HUES6 (cell line): ENCODE results near the gene MSRB1.
"Not testable (repeated sequence)": the region's sequence is repeated elsewhere in the genome, so short reads cannot be mapped to it uniquely, and the experiment has no call there.

ENCODE experiments used
- H3K27ac ChIP-seq: 2 replicates; pipeline ENCODE4 v1.7.0; 2013; ENCODE audit warnings: low read depth, mild to moderate bottlenecking, low read length, inconsistent platforms
- H3K27me3 ChIP-seq: 2 replicates; pipeline ENCODE4 v1.6.1; 2013; ENCODE audit warnings: low read length; ENCODE audit not compliant: control insufficient read depth, insufficient read depth
- H3K36me3 ChIP-seq: 2 replicates; pipeline ENCODE4 v1.6.1; 2013; ENCODE audit warnings: low read length; ENCODE audit not compliant: control insufficient read depth, insufficient read depth
- H3K4me1 ChIP-seq: 2 replicates; pipeline ENCODE4 v1.6.1; 2013; ENCODE audit warnings: low read length; ENCODE audit not compliant: control insufficient read depth, insufficient read depth
- H3K4me3 ChIP-seq: 2 replicates; pipeline ENCODE4 v1.5.1; 2013; ENCODE audit warnings: low read depth, low read length
- H3K9ac ChIP-seq: one replicate; pipeline ENCODE4 v1.6.1; 2013; ENCODE audit warnings: mild to moderate bottlenecking, low read length
- H3K9me3 ChIP-seq: 2 replicates; pipeline ENCODE4 v1.6.1; 2013; ENCODE audit warnings: low read depth, low read length; ENCODE audit not compliant: control insufficient read depth, insufficient read depth

The MSRB1 gene

GRCh38 chr16:1902547-1903219, 40.3 kb downstream of the MSRB1 start:
- Histone ChIP-seq H3K27me3 (peaks cover 3% of the 10 kb centered on the region; the same call in 1 of the 2 replicates), H3K27ac (no peak overlapping the region), H3K9ac (no peak overlapping the region), H3K36me3 (no peaks in the 10 kb centered on the region), H3K4me3 (no peak overlapping the region), H3K4me1 (peaks cover 13% of the 10 kb centered on the region; the same call in 1 of the 2 replicates), H3K9me3 (no peaks in the 10 kb centered on the region)

GRCh38 chr16:1900452-1900774, 42.6 kb downstream of the MSRB1 start:
- no peaks in the 10 kb centered on the region for H3K36me3 ChIP-seq
- no peaks in the 10 kb centered on the region for H3K9me3 ChIP-seq
- no peaks in the 10 kb centered on the region; the same call in 1 of the 2 replicates for H3K4me1 ChIP-seq
- H3K27ac ChIP-seq, result no peak overlapping the region
- no peak overlapping the region for H3K4me3 ChIP-seq
- no peak overlapping the region for H3K9ac ChIP-seq
- no peaks in the 10 kb centered on the region; the same call in 1 of the 2 replicates for H3K27me3 ChIP-seq

- Histone ChIP-seq H3K9ac (no peak overlapping the region), H3K9me3 (no peaks in the 10 kb centered on the region), H3K4me3 (no peak overlapping the region), H3K4me1 (no peaks in the 10 kb centered on the region; the same call in 1 of the 2 replicates), H3K27ac (no peak overlapping the region), H3K36me3 (no peaks in the 10 kb centered on the region), H3K27me3 (no peaks in the 10 kb centered on the region; the same call in 1 of the 2 replicates)
Observed at GRCh38 chr16:1899641-1900451, 43.2 kb downstream of the MSRB1 start.

GRCh38 chr16:1897692-1898091, 45.3 kb downstream of the MSRB1 start:
- not testable (repeated sequence) for H3K27me3 ChIP-seq, H3K4me3 ChIP-seq, H3K36me3 ChIP-seq, H3K4me1 ChIP-seq, H3K27ac ChIP-seq, H3K9ac ChIP-seq, H3K9me3 ChIP-seq

- Histone ChIP-seq H3K9ac (no peak overlapping the region), H3K9me3 (no peaks in the 10 kb centered on the region), H3K36me3 (no peaks in the 10 kb centered on the region), H3K27me3 (no peaks in the 10 kb centered on the region; the same call in 1 of the 2 replicates), H3K27ac (no peak overlapping the region), H3K4me1 (no peaks in the 10 kb centered on the region), H3K4me3 (no peak overlapping the region)
Observed at GRCh38 chr16:1895949-1896675, 46.9 kb downstream of the MSRB1 start.

- no peak overlapping the region for H3K4me3 ChIP-seq
- H3K27me3 ChIP-seq, result peaks cover 8% of the 10 kb centered on the region
- H3K9ac ChIP-seq, result no peak overlapping the region
- H3K9me3 ChIP-seq, result no peaks in the 10 kb centered on the region
- H3K27ac ChIP-seq, result no peak overlapping the region
- H3K4me1 ChIP-seq, result no peaks in the 10 kb centered on the region
- no peaks in the 10 kb centered on the region for H3K36me3 ChIP-seq
Observed at GRCh38 chr16:1895068-1895467, 47.9 kb downstream of the MSRB1 start.

GRCh38 chr16:1890708-1891050, 52.3 kb downstream of the MSRB1 start:
- Histone ChIP-seq H3K9me3 (no peaks in the 10 kb centered on the region), H3K4me1 (no peaks in the 10 kb centered on the region), H3K27me3 (peaks cover 10% of the 10 kb centered on the region), H3K36me3 (no peaks in the 10 kb centered on the region), H3K27ac (no peak overlapping the region), H3K9ac (no peak overlapping the region), H3K4me3 (no peak overlapping the region)

- H3K27me3 ChIP-seq, result peaks cover 10% of the 10 kb centered on the region
- H3K27ac ChIP-seq, result no peak overlapping the region
- no peaks in the 10 kb centered on the region for H3K36me3 ChIP-seq
- H3K9ac ChIP-seq, result no peak overlapping the region
- H3K4me3 ChIP-seq, result no peak overlapping the region
- H3K4me1 ChIP-seq, result no peaks in the 10 kb centered on the region
- no peaks in the 10 kb centered on the region for H3K9me3 ChIP-seq
Observed at GRCh38 chr16:1890024-1890707, 52.8 kb downstream of the MSRB1 start.
